Mesenchymal stem cell (in vitro differentiated cells and primary cell): ENCODE data around the gene STRAP.

Source experiments
- DNase-seq: peaks from one replicate; pipeline ENCODE4 v3.0.0-alpha.2; 2013
- H2AFZ ChIP-seq: one replicate; pipeline ENCODE4 v1.6.1; 2013; ENCODE audit warnings: low read depth, mild to moderate bottlenecking, control low read depth, inconsistent platforms, low read length, moderate library complexity
- H2AK5ac ChIP-seq: 2 replicates; pipeline ENCODE4 v1.6.1; 2013; ENCODE audit warnings: low read length, moderate library complexity, mild to moderate bottlenecking, inconsistent platforms; ENCODE audit not compliant: severe bottlenecking
- H2BK120ac ChIP-seq: one replicate; pipeline ENCODE4 v1.6.1; 2013; ENCODE audit warnings: low read depth, mild to moderate bottlenecking, inconsistent platforms, low read length, moderate library complexity
- H2BK12ac ChIP-seq, 2 experiments: one replicate each; pipeline ENCODE4 v1.6.1; 2013; ENCODE audit warnings: inconsistent platforms in 2 of 2, low read length in 2 of 2, mild to moderate bottlenecking in 2 of 2, moderate library complexity in 2 of 2, control low read depth in 1 of 2
- H2BK15ac ChIP-seq: one replicate; pipeline ENCODE4 v1.6.1; 2013; ENCODE audit warnings: mild to moderate bottlenecking, low read depth, inconsistent platforms; ENCODE audit not compliant: poor library complexity, severe bottlenecking
- H2BK5ac ChIP-seq: 2 replicates; pipeline ENCODE4 v1.6.1; 2013; ENCODE audit warnings: low read depth, mild to moderate bottlenecking, low read length, control low read depth, inconsistent platforms; ENCODE audit not compliant: poor library complexity, severe bottlenecking
- H3K14ac ChIP-seq, 2 experiments: one replicate each; pipeline ENCODE4 v1.6.1; 2013; ENCODE audit warnings: inconsistent platforms in 2 of 2, low read length in 2 of 2, control low read depth in 1 of 2, mild to moderate bottlenecking in 1 of 2, moderate library complexity in 1 of 2
- H3K18ac ChIP-seq, 2 experiments: one replicate each; pipeline ENCODE4 v1.6.1; 2013; ENCODE audit warnings: inconsistent platforms in 2 of 2, low read length in 2 of 2, control low read depth in 1 of 2, low read depth in 1 of 2, mild to moderate bottlenecking in 1 of 2
- H3K23ac ChIP-seq, 2 experiments: one replicate each; pipeline ENCODE4 v1.6.1; 2013; ENCODE audit warnings: inconsistent platforms in 2 of 2, low read length in 2 of 2, mild to moderate bottlenecking in 2 of 2, moderate library complexity in 2 of 2, control low read depth in 1 of 2
- H3K27ac ChIP-seq: 2 replicates; pipeline ENCODE4 v1.5.1; 2013; ENCODE audit warnings: mild to moderate bottlenecking, moderate library complexity, low read length, control low read depth, inconsistent platforms; ENCODE audit not compliant: poor library complexity, severe bottlenecking
- H3K27me3 ChIP-seq, 2 experiments: 2 replicates each; pipeline versions ENCODE4 v1.6.1 to v1.7.0; 2013; ENCODE audit warnings: low read length in 2 of 2, mild to moderate bottlenecking in 2 of 2, moderate library complexity in 2 of 2, control low read depth in 1 of 2, inconsistent platforms in 1 of 2; ENCODE audit not compliant: control insufficient read depth in 1 of 2, insufficient read depth in 1 of 2
- H3K36me3 ChIP-seq, 2 experiments: 2 replicates each; pipeline versions ENCODE4 v1.6.1 to v1.7.0; 2013; ENCODE audit warnings: low read length in 2 of 2, control low read depth in 1 of 2, inconsistent platforms in 1 of 2, low read depth in 1 of 2, mild to moderate bottlenecking in 1 of 2; ENCODE audit not compliant: insufficient read depth in 2 of 2, control insufficient read depth in 1 of 2
- H3K4ac ChIP-seq, 2 experiments: one replicate each; pipeline ENCODE4 v1.6.1; 2013; ENCODE audit warnings: inconsistent platforms in 2 of 2, low read length in 2 of 2, mild to moderate bottlenecking in 2 of 2, moderate library complexity in 2 of 2, control low read depth in 1 of 2, low read depth in 1 of 2
- H3K4me1 ChIP-seq: 2 replicates; pipeline ENCODE4 v1.6.1; 2013; ENCODE audit warnings: low read depth, low read length, control low read depth; ENCODE audit not compliant: control insufficient read depth, insufficient read depth
- H3K4me2 ChIP-seq: 2 replicates; pipeline ENCODE4 v1.6.1; 2013; ENCODE audit warnings: low read length, mild to moderate bottlenecking, inconsistent platforms; ENCODE audit not compliant: poor library complexity, severe bottlenecking
- H3K4me3 ChIP-seq, 2 experiments: 2 replicates each; pipeline versions ENCODE4 v1.5.1 to v1.7.0; 2013; ENCODE audit warnings: low read length in 2 of 2, mild to moderate bottlenecking in 2 of 2, control low read depth in 1 of 2, low read depth in 1 of 2; ENCODE audit not compliant: insufficient read depth in 1 of 2
- H3K79me1 ChIP-seq: replicated peaks from 2 replicates; pipeline ENCODE4 v1.6.1; 2013; ENCODE audit warnings: mild to moderate bottlenecking, control low read depth, low read length, inconsistent platforms; ENCODE audit not compliant: poor library complexity, severe bottlenecking
- H3K9ac ChIP-seq: 2 replicates; pipeline ENCODE4 v1.7.0; 2013; ENCODE audit warnings: mild to moderate bottlenecking, low read length, moderate library complexity
- H3K9me3 ChIP-seq: 2 replicates; pipeline ENCODE4 v1.7.0; 2013; ENCODE audit warnings: mild to moderate bottlenecking, low read length; ENCODE audit not compliant: control insufficient read depth
- H4K8ac ChIP-seq: one replicate; pipeline ENCODE4 v1.6.1; 2013; ENCODE audit warnings: inconsistent platforms, mild to moderate bottlenecking, low read length, moderate library complexity
- H4K91ac ChIP-seq: one replicate; pipeline ENCODE4 v1.6.1; 2013; ENCODE audit warnings: mild to moderate bottlenecking, low read length, inconsistent platforms
- WGBS: methylation state at CpG from one replicate; pipeline ENCODE4 v1.1.7; 2013; ENCODE audit warnings: mixed read lengths; 5-methylcytosine and 5-hydroxymethylcytosine counted together

Gene STRAP

GRCh38 chr12:15932971-15933370 is 50.8 kb downstream of the STRAP start:
- Histone ChIP-seq H3K18ac (no peak overlapping the region), H3K4ac (no peak overlapping the region), H2AK5ac (no peak overlapping the region), H3K36me3 (peaks cover 0 to 2% of the 10 kb centered on the region in 2 experiments), H2BK15ac (no peak overlapping the region), H3K4me1 (peaks cover 9% of the 10 kb centered on the region), H3K9me3 (no peaks in the 10 kb centered on the region), H2BK12ac (no peak overlapping the region), H3K27ac (no peak overlapping the region), H4K91ac (no peak overlapping the region), H3K27me3 (no peaks in the 10 kb centered on the region), H4K8ac (no peak overlapping the region), H3K23ac (no peak overlapping the region), H2BK5ac (no peak overlapping the region), H2BK120ac (no peak overlapping the region), H2AFZ (no peak overlapping the region), H3K9ac (no peak overlapping the region), H3K79me1 (peaks cover 19% of the 10 kb centered on the region), H3K4me3 (no peak overlapping the region), H3K14ac (no peak overlapping the region), H3K4me2 (no peak overlapping the region)
- 100% methylated on average over 2 of the region's 3 CpGs for WGBS
- no peak for DNase-seq

- Histone ChIP-seq H4K91ac (no peak overlapping the region), H2AFZ (no peak overlapping the region), H3K27me3 (no peaks in the 10 kb centered on the region), H2BK5ac (no peak overlapping the region), H3K9ac (no peak overlapping the region), H3K18ac (no peak overlapping the region), H4K8ac (no peak overlapping the region), H2BK15ac (no peak overlapping the region), H3K4ac (no peak overlapping the region), H3K4me3 (no peak overlapping the region), H3K4me2 (no peak overlapping the region), H3K79me1 (peaks cover 19% of the 10 kb centered on the region), H3K23ac (no peak overlapping the region), H3K14ac (no peak overlapping the region), H3K27ac (no peak overlapping the region), H2BK12ac (no peak overlapping the region), H3K9me3 (no peaks in the 10 kb centered on the region), H3K4me1 (peaks cover 7% of the 10 kb centered on the region), H3K36me3 (peaks cover 0 to 2% of the 10 kb centered on the region in 2 experiments), H2AK5ac (no peak overlapping the region), H2BK120ac (no peak overlapping the region)
- no peak for DNase-seq
- 98% methylated on average over 3 of the region's 3 CpGs for WGBS
These were observed 51.6 kb downstream of the STRAP start for GRCh38 chr12:15933751-15934150.

- Histone ChIP-seq H3K36me3 (peaks cover 0 to 2% of the 10 kb centered on the region in 2 experiments), H3K4me2 (no peak overlapping the region), H2BK120ac (no peak overlapping the region), H3K18ac (peak overlapping the region in 1 of 2 experiments; percentile 75), H2BK5ac (no peak overlapping the region), H3K27me3 (no peaks in the 10 kb centered on the region), H3K4me3 (no peak overlapping the region), H3K23ac (no peak overlapping the region), H3K9me3 (peaks cover 5% of the 10 kb centered on the region), H4K91ac (no peak overlapping the region), H3K27ac (no peak overlapping the region), H3K14ac (no peak overlapping the region), H2AK5ac (no peak overlapping the region), H3K4me1 (peaks cover 2% of the 10 kb centered on the region), H2BK15ac (no peak overlapping the region), H2AFZ (no peak overlapping the region), H3K9ac (no peak overlapping the region), H3K79me1 (peaks cover 27% of the 10 kb centered on the region), H3K4ac (no peak overlapping the region), H2BK12ac (no peak overlapping the region), H4K8ac (peak overlapping the region; percentile 43)
- no peak for DNase-seq
- 97% methylated on average over 2 of the region's 3 CpGs for WGBS
These were observed 54.6 kb downstream of the STRAP start for GRCh38 chr12:15936751-15937150.

GRCh38 chr12:15937902-15938301 is 55.7 kb downstream of the STRAP start:
- no peak overlapping the region for H2BK5ac ChIP-seq

More at GRCh38 chr12:15937902-15938301, 55.7 kb downstream of the STRAP start:
- Histone ChIP-seq H3K9ac (no peak overlapping the region), H3K27ac (no peak overlapping the region), H3K27me3 (no peaks in the 10 kb centered on the region), H4K8ac (no peak overlapping the region), H3K36me3 (peaks cover 0 to 1% of the 10 kb centered on the region in 2 experiments), H2BK120ac (no peak overlapping the region), H3K4me2 (no peak overlapping the region), H3K4me3 (no peak overlapping the region), H3K79me1 (peaks cover 26% of the 10 kb centered on the region), H2AFZ (no peak overlapping the region), H3K4me1 (peaks cover 2% of the 10 kb centered on the region), H2AK5ac (no peak overlapping the region), H3K23ac (no peak overlapping the region), H3K14ac (no peak overlapping the region), H4K91ac (no peak overlapping the region), H3K9me3 (peaks cover 5% of the 10 kb centered on the region), H2BK15ac (no peak overlapping the region), H3K4ac (no peak overlapping the region), H2BK12ac (no peak overlapping the region), H3K18ac (no peak overlapping the region)
- no peak for DNase-seq
